WTC11 (cell line): ENCODE data around the gene ALX4. TPM values are rescaled to one million over a fixed set of nuclear protein-coding genes. Genes with fewer than 3 reads are reported as not detected.

ENCODE experiments used
- ATAC-seq: fragments of 200-7000 bp; cut with Tn5 transposase; 2 replicates; pipeline ENCODE4 v1.10.0; 2021; ENCODE audit warnings: mild to moderate bottlenecking, moderate library complexity
- CTCF ChIA-PET: fragments of 300-600 bp; sonication (Branson Sonifier 250); formaldehyde crosslinking; loops from one replicate; lab custom pipeline; 2021; ENCODE audit warnings: antibody characterized with exemption; lab: Charles Lee
- POLR2A ChIA-PET: fragments of 350-600 bp; sonication (Branson Sonifier 250); formaldehyde crosslinking; loops from one replicate; lab custom pipeline; 2021; ENCODE audit warnings: antibody characterized with exemption; lab: Charles Lee
- DNase-seq: peaks from one replicate; pipeline ENCODE4 v3.0.0; 2021; ENCODE audit warnings: low spot score
- H3K27ac Mint-ChIP-seq: 2 replicates; pipeline ENCODE4 v1.8.0; 2021; ENCODE audit warnings: mixed read lengths
- H3K27me3 Mint-ChIP-seq: 2 replicates; pipeline ENCODE4 v1.8.0; 2021; ENCODE audit warnings: low read depth, mild to moderate bottlenecking, moderate library complexity, mixed read lengths
- H3K36me3 Mint-ChIP-seq: 2 replicates; pipeline ENCODE4 v1.8.0; 2021; ENCODE audit warnings: mixed read lengths
- H3K4me1 Mint-ChIP-seq: 2 replicates; pipeline ENCODE4 v1.8.0; 2022; ENCODE audit warnings: mixed read lengths
- H3K4me3 Mint-ChIP-seq: 2 replicates; pipeline ENCODE4 v1.8.0; 2021; ENCODE audit warnings: mild to moderate bottlenecking, moderate library complexity, mixed read lengths
- H3K9me3 Mint-ChIP-seq: 2 replicates; pipeline ENCODE4 v1.8.0; 2021; ENCODE audit warnings: mixed read lengths
- ATF1 ChIP-seq: sonication (generic); formaldehyde crosslinking; IDR thresholded peaks from 2 replicates; pipeline ENCODE4 v1.8.1; 2023; ENCODE audit warnings: mild to moderate bottlenecking, moderate library complexity, missing genetic modification reagents
- CBFB ChIP-seq: sonication (generic); formaldehyde crosslinking; IDR thresholded peaks from 2 replicates; pipeline ENCODE4 v1.8.1; 2022; ENCODE audit warnings: mild to moderate bottlenecking, low read depth, missing genetic modification reagents
- FOXK1 ChIP-seq: sonication (generic); formaldehyde crosslinking; IDR thresholded peaks from 2 replicates; pipeline ENCODE4 v1.8.0; 2022; ENCODE audit warnings: mild to moderate bottlenecking, moderate library complexity, missing genetic modification reagents
- MLX ChIP-seq: sonication (generic); formaldehyde crosslinking; IDR thresholded peaks from 2 replicates; pipeline ENCODE4 v1.8.1; 2023; ENCODE audit warnings: mild to moderate bottlenecking, missing genetic modification reagents, moderate library complexity
- NR3C1 ChIP-seq: sonication (generic); formaldehyde crosslinking; conservative IDR thresholded peaks from 2 replicates; pipeline ENCODE4 v1.8.1; 2023; ENCODE audit warnings: low read depth, mild to moderate bottlenecking, missing genetic modification reagents
- PRDM15 ChIP-seq: sonication (generic); formaldehyde crosslinking; IDR thresholded peaks from 2 replicates; pipeline ENCODE4 v1.8.0; 2022; ENCODE audit warnings: missing genetic modification reagents
- PREB ChIP-seq: sonication (generic); formaldehyde crosslinking; IDR thresholded peaks from 2 replicates; pipeline ENCODE4 v1.8.1; 2022; ENCODE audit warnings: mild to moderate bottlenecking, missing genetic modification reagents, moderate library complexity, borderline replicate concordance
- SMAD4 ChIP-seq: sonication (generic); formaldehyde crosslinking; IDR thresholded peaks from 2 replicates; pipeline ENCODE4 v1.8.0; 2022; ENCODE audit warnings: mild to moderate bottlenecking, missing genetic modification reagents
- TP53 ChIP-seq: sonication (generic); formaldehyde crosslinking; IDR thresholded peaks from 2 replicates; pipeline ENCODE4 v1.8.1; 2023; ENCODE audit warnings: mild to moderate bottlenecking, missing genetic modification reagents
- ZNF219 ChIP-seq: sonication (generic); formaldehyde crosslinking; IDR thresholded peaks from 2 replicates; pipeline ENCODE4 v1.8.0; 2023; ENCODE audit warnings: missing genetic modification reagents, mild to moderate bottlenecking, borderline replicate concordance
- ZNF281 ChIP-seq: sonication (generic); formaldehyde crosslinking; IDR thresholded peaks from 2 replicates; pipeline ENCODE4 v1.8.0; 2023; ENCODE audit warnings: mild to moderate bottlenecking, missing genetic modification reagents
- ZNF317 ChIP-seq: sonication (generic); formaldehyde crosslinking; IDR thresholded peaks from 2 replicates; pipeline ENCODE4 v1.8.1; 2023; ENCODE audit warnings: low read depth, mild to moderate bottlenecking, moderate library complexity, missing genetic modification reagents, borderline replicate concordance
- ZNF425 ChIP-seq: fragments of 250-450 bp; sonication (Bioruptor Pico); conservative IDR thresholded peaks from 2 replicates; pipeline ENCODE4 v1.9.0; 2021; ENCODE audit warnings: mild to moderate bottlenecking
- ZNF512 ChIP-seq: sonication (generic); formaldehyde crosslinking; IDR thresholded peaks from 2 replicates; pipeline ENCODE4 v1.8.1; 2022; ENCODE audit warnings: missing genetic modification reagents, borderline replicate concordance
- total RNA-seq: library from RNA; stranded (reverse); gene quantifications from 3 replicates; pipeline ENCODE4 v1.2.3, GENCODE V29; 2021

The ALX4 gene
- total RNA-seq, 1 experiment from 2014 or later = not detected

GRCh38 chr11:44303401-44303938, 6.5 kb downstream of the ALX4 start (continued):
- TF ChIP-seq ZNF317 (CRISPR knock-in tag) (no peak), ZNF425 (CRISPR knock-in tag) (no peak), TP53 (CRISPR knock-in tag) (no peak), NR3C1 (CRISPR knock-in tag) (no peak), ATF1 (CRISPR knock-in tag) (no peak), CBFB (CRISPR knock-in tag) (no peak), SMAD4 (CRISPR knock-in tag) (no peak), PRDM15 (CRISPR knock-in tag) (no peak), PREB (CRISPR knock-in tag) (no peak)
- TF ChIP-seq, all 79 proteins: peak for 0

GRCh38 chr11:44301564-44302271, 8.2 kb downstream of the ALX4 start:
- no peak for ATAC-seq
- TF ChIP-seq ZNF317 (CRISPR knock-in tag) = no peak
- TF ChIP-seq ZNF281 (CRISPR knock-in tag) = no peak
- TF ChIP-seq ZNF219 (CRISPR knock-in tag) = no peak
- no peak for TF ChIP-seq ZNF512
- no peak for TF ChIP-seq MLX (CRISPR knock-in tag)
- TF ChIP-seq FOXK1 (CRISPR knock-in tag) = no peak
- Mint-ChIP-seq H3K4me3 (no peak overlapping the region), H3K36me3 (no peaks in the 10 kb centered on the region), H3K27me3 (peaks cover 80% of the 10 kb centered on the region), H3K4me1 (peaks cover 30% of the 10 kb centered on the region), H3K9me3 (no peaks in the 10 kb centered on the region), H3K27ac (no peak overlapping the region)
- no peak for DNase-seq
- CTCF ChIA-PET = no interaction called here
- POLR2A ChIA-PET = no interaction called here
